Tibial artery (tissue), 4 donors: Measurements from ENCODE around the gene TNNC2.
"Not testable (repeated sequence)": the region's sequence is repeated elsewhere in the genome, so short reads cannot be mapped to it uniquely, and the experiment has no call there.

Experiments used
- DNase-seq, 2 donors: peaks; one replicate each; pipeline ENCODE4 v3.0.0-alpha.2; 2019
- H3K27ac ChIP-seq, 2 donors: fragments of 200-600 bp; sonication (generic) in 1 of 2; 1 replicate in 1 of 2; 2 replicates in 1 of 2; pipeline ENCODE4 v1.5.1; 2018 to 2019; ENCODE audit warnings: mild to moderate bottlenecking in 1 of 2
- H3K27me3 ChIP-seq, 2 donors: fragments of 200-600 bp; sonication (generic) in 1 of 2; one replicate each; pipeline versions ENCODE4 v1.5.1 to v1.6.0; 2016 to 2019
- H3K36me3 ChIP-seq, 3 donors: fragments of 200-600 bp; sonication (generic) in 2 of 3; one replicate each; pipeline ENCODE4 v1.5.1; 2016 to 2019; ENCODE audit warnings: mild to moderate bottlenecking in 2 of 3
- H3K4me1 ChIP-seq, 4 donors: fragments of 200-600 bp; sonication (generic) in 2 of 4; 1 replicate in 3 of 4; 2 replicates in 1 of 4; pipeline ENCODE4 v1.5.1; 2016 to 2019
- H3K4me3 ChIP-seq, 2 donors: fragments of 200-600 bp; sonication (generic) in 1 of 2; 1 replicate in 1 of 2; 2 replicates in 1 of 2; pipeline ENCODE4 v1.5.1; 2018 to 2019; ENCODE audit warnings: mild to moderate bottlenecking in 2 of 2
- H3K9me3 ChIP-seq, 3 donors: fragments of 200-600 bp; sonication (generic) in 1 of 3; one replicate each; pipeline ENCODE4 v1.5.1; 2016 to 2019
- CTCF ChIP-seq, 2 experiments: fragments of 200-600 bp in 1 of 2; fragments of 450-650 bp in 1 of 2; IDR thresholded peaks; one replicate each; pipeline ENCODE4 v1.5.1; 2017 to 2019; ENCODE audit warnings: antibody characterized with exemption in 2 of 2, mild to moderate bottlenecking in 1 of 2, moderate library complexity in 1 of 2
- intact Hi-C: fragments of 100-400 bp; cut with DNase I; formaldehyde crosslinking; loops from one replicate; pipeline ENCODE4 v1.15.0; 2023; ENCODE audit warnings: low total_unique reads

TNNC2 gene

GRCh38 chr20:45833030-45833882 is 6.1 kb upstream of the TNNC2 start, which contains the start of gene SNX21:
Gene SNX21 (plus strand): TSS chr20:45833799. CDS start chr20:45833920, 121 bp downstream.
- peak; percentile 90 to 96 for DNase-seq
- Histone ChIP-seq H3K27ac (peak within 1 kb of the TSS; percentile 93 to 97), H3K4me3 (peak within 1 kb of the TSS; percentile 72 to 83), H3K9me3 (no peaks in the 10 kb centered on the region), H3K36me3 (peaks cover 5 to 7% (median 5%) of the 10 kb centered on the region in 3 donors), H3K4me1 (peaks cover 0 to 74% (median 40%) of the 10 kb centered on the region in 4 donors), H3K27me3 (no peaks in the 10 kb centered on the region)
- intact Hi-C loops = no loop called here
- no peak for TF ChIP-seq CTCF (IDR thresholded peaks at IDR 0.05)

GRCh38 chr20:45832619-45833018 is 5.5 kb upstream of the TNNC2 start:
- Histone ChIP-seq H3K27me3 (no peaks in the 10 kb centered on the region), H3K27ac (peak overlapping the region; percentile 93 to 97), H3K9me3 (no peaks in the 10 kb centered on the region), H3K4me1 (peaks cover 0 to 75% (median 43%) of the 10 kb centered on the region in 4 donors), H3K4me3 (peak overlapping the region; percentile 72 to 83), H3K36me3 (peaks cover 0 to 7% (median 0%) of the 10 kb centered on the region in 3 donors)
- intact Hi-C loops = no loop called here
- DNase-seq = no peak
- no peak for TF ChIP-seq CTCF (IDR thresholded peaks at IDR 0.05)

- not testable (repeated sequence) for H3K9me3 ChIP-seq, H3K36me3 ChIP-seq, DNase-seq, H3K4me3 ChIP-seq, H3K27me3 ChIP-seq
- intact Hi-C loops = loop anchor here (10.0 kb wide), 1 partner anchor 135 kb away; no protein-coding TSS in a partner anchor
- Histone ChIP-seq H3K4me1 (peaks cover 0 to 77% (median 45%) of the 10 kb centered on the region in 4 donors), H3K27ac (peak overlapping the region; percentile 87 to 97)
Measured at GRCh38 chr20:45829673-45830106, 2.6 kb upstream of the TNNC2 start.

GRCh38 chr20:45828589-45828988 is 1.5 kb upstream of the TNNC2 start:
- Histone ChIP-seq H3K9me3 (no peaks in the 10 kb centered on the region), H3K4me3 (no peak overlapping the region), H3K27me3 (no peaks in the 10 kb centered on the region), H3K4me1 (peaks cover 0 to 85% (median 51%) of the 10 kb centered on the region in 4 donors), H3K27ac (peak overlapping the region; percentile 87 to 97), H3K36me3 (no peaks in the 10 kb centered on the region)
- intact Hi-C loops = loop anchor here (10.0 kb wide), 1 partner anchor 136 kb away; no protein-coding TSS in a partner anchor
- no peak for TF ChIP-seq CTCF (IDR thresholded peaks at IDR 0.05)
- DNase-seq = peak; percentile 27 to 83

GRCh38 chr20:45827712-45828111 is 600 bp upstream of the TNNC2 start:
- Histone ChIP-seq H3K4me1 (peaks cover 0 to 87% (median 52%) of the 10 kb centered on the region in 4 donors), H3K36me3 (no peaks in the 10 kb centered on the region), H3K9me3 (no peaks in the 10 kb centered on the region), H3K27ac (peak overlapping the region; percentile 87 to 97), H3K4me3 (no peak overlapping the region), H3K27me3 (no peaks in the 10 kb centered on the region)
- TF ChIP-seq CTCF (IDR thresholded peaks at IDR 0.05) = no peak
- no peak for DNase-seq
- intact Hi-C loops = loop anchor here (10.0 kb wide), 1 partner anchor 137 kb away; no protein-coding TSS in a partner anchor
